Mammary epithelial cell (primary cell): ENCODE results near the gene FAM120B.

Experiments used
- CTCF ChIP-seq, 2 donors: IDR thresholded peaks in 1 of 2; conservative IDR thresholded peaks in 1 of 2; 2 replicates each; pipeline ENCODE4 v1.5.1; 2011 to 2012; ENCODE audit warnings: inconsistent platforms in 2 of 2, low read length in 2 of 2, mild to moderate bottlenecking in 2 of 2, control low read depth in 1 of 2, low read depth in 1 of 2; ENCODE audit not compliant: insufficient read depth in 1 of 2; ENCODE audit errors: extremely low read depth in 1 of 2
- EZH2 ChIP-seq: IDR thresholded peaks from 2 replicates; pipeline ENCODE4 v1.6.1; 2012; ENCODE audit warnings: low read length, inconsistent platforms, borderline replicate concordance

- no peak for TF ChIP-seq CTCF (conservative IDR thresholded peaks at IDR 0.05 in 1 of 2, IDR thresholded peaks at IDR 0.05 in 1 of 2; ENCODE audit: extremely low read depth in 1 of 2, insufficient read depth in 1 of 2, low read depth in 1 of 2, low read length in 2 of 2)
- no peak for TF ChIP-seq EZH2
Observed at GRCh38 chr6:170429450-170429849, 122.9 kb downstream of the FAM120B start.
